Naive thymus-derived CD4-positive, alpha-beta T cell (primary cell): ENCODE results near the gene CHRNA1. TPM values are rescaled to one million over a fixed set of nuclear protein-coding genes. Genes with fewer than 3 reads are reported as not detected.
A peak's percentile ranks its signal among the peaks of the same experiment; 100 is the strongest.

ENCODE experiments used
- ATAC-seq: fragments of 150-1000 bp; cut with Tn5 transposase; 2 replicates; pipeline ENCODE4 v1.10.0; 2021; ENCODE audit warnings: mild to moderate bottlenecking, moderate library complexity
- CTCF ChIA-PET: fragments of 350-600 bp; sonication (Branson Sonifier 250); formaldehyde crosslinking; loops from one replicate; lab custom pipeline; 2021; ENCODE audit warnings: antibody characterized with exemption; lab: Charles Lee
- POLR2A ChIA-PET: fragments of 350-600 bp; sonication (Branson Sonifier 250); formaldehyde crosslinking; loops from one replicate; lab custom pipeline; 2021; ENCODE audit warnings: antibody characterized with exemption, inconsistent platforms; lab: Charles Lee
- DNase-seq, 9 donors: peaks; one replicate each; pipeline versions ENCODE4 v3.0.0 to v3.0.0-alpha.2; 2020 to 2022; ENCODE audit warnings: mixed read lengths in 1 of 9
- H3K27ac ChIP-seq: one replicate; pipeline ENCODE4 v1.7.0; 2013; ENCODE audit warnings: mild to moderate bottlenecking, low read depth, low read length, moderate library complexity
- H3K27me3 ChIP-seq, 2 donors: one replicate each; pipeline ENCODE4 v1.7.0; 2013; ENCODE audit warnings: low read length in 2 of 2, mild to moderate bottlenecking in 2 of 2, moderate library complexity in 2 of 2; ENCODE audit not compliant: control insufficient read depth in 2 of 2, insufficient read depth in 2 of 2
- H3K36me3 ChIP-seq, 3 experiments: 1 replicate in 2 of 3; 2 replicates in 1 of 3; pipeline ENCODE4 v1.7.0; 2013; ENCODE audit warnings: low read length in 3 of 3, mild to moderate bottlenecking in 3 of 3, moderate library complexity in 1 of 3; ENCODE audit not compliant: insufficient read depth in 3 of 3, control insufficient read depth in 2 of 3
- H3K4me1 ChIP-seq, 2 donors: one replicate each; pipeline ENCODE4 v1.7.0; 2013; ENCODE audit warnings: low read length in 2 of 2, mild to moderate bottlenecking in 2 of 2, moderate library complexity in 1 of 2; ENCODE audit not compliant: control insufficient read depth in 2 of 2, insufficient read depth in 2 of 2
- H3K4me3 ChIP-seq: 2 replicates; pipeline ENCODE4 v1.7.0; 2013; ENCODE audit warnings: mild to moderate bottlenecking, low read length
- H3K9me3 ChIP-seq, 3 experiments: 1 replicate in 2 of 3; 2 replicates in 1 of 3; pipeline ENCODE4 v1.7.0; 2013; ENCODE audit warnings: low read length in 3 of 3; ENCODE audit not compliant: control insufficient read depth in 2 of 3
- H3K27ac Mint-ChIP-seq, 9 donors: one replicate each; pipeline ENCODE4 v1.8.0; 2020 to 2022; ENCODE audit warnings: mixed read lengths in 9 of 9, mild to moderate bottlenecking in 8 of 9, moderate library complexity in 5 of 9, inconsistent platforms in 2 of 9
- H3K27me3 Mint-ChIP-seq, 5 donors: one replicate each; pipeline ENCODE4 v1.8.0; 2021 to 2022; ENCODE audit warnings: mixed read lengths in 5 of 5, mild to moderate bottlenecking in 1 of 5
- H3K36me3 Mint-ChIP-seq, 5 donors: one replicate each; pipeline ENCODE4 v1.8.0; 2020 to 2022; ENCODE audit warnings: mixed read lengths in 5 of 5, mild to moderate bottlenecking in 3 of 5, inconsistent platforms in 1 of 5
- H3K4me1 Mint-ChIP-seq, 7 donors: one replicate each; pipeline ENCODE4 v1.8.0; 2020 to 2022; ENCODE audit warnings: mixed read lengths in 7 of 7, mild to moderate bottlenecking in 3 of 7, inconsistent platforms in 1 of 7
- H3K4me3 Mint-ChIP-seq, 10 donors: one replicate each; pipeline ENCODE4 v1.8.0; 2020 to 2022; ENCODE audit warnings: mild to moderate bottlenecking in 10 of 10, mixed read lengths in 10 of 10, moderate library complexity in 6 of 10, inconsistent platforms in 2 of 10
- H3K9me3 Mint-ChIP-seq, 11 donors: one replicate each; pipeline ENCODE4 v1.8.0; 2020 to 2022; ENCODE audit warnings: mixed read lengths in 11 of 11, mild to moderate bottlenecking in 4 of 11, inconsistent platforms in 1 of 11, moderate library complexity in 1 of 11
- intact Hi-C, 2 donors: fragments of 100-400 bp; cut with micrococcal nuclease; formaldehyde crosslinking; loops; one replicate each; pipeline ENCODE4 v1.15.1; 2023
- polyA plus RNA-seq, 2 donors: library from polyadenylated mRNA; unstranded; fragments of 300-500 nt; fragmentation: Illumina TruSeq; gene quantifications; one replicate each; pipeline ENCODE4 v1.2.3, GENCODE V29; 2021
- total RNA-seq, 6 experiments: library from RNA in 5 of 6; stranded (reverse) in 5 of 6; gene quantifications; 1 replicate in 5 of 6; 2 replicates in 1 of 6; pipeline ENCODE4 v1.2.3 and lab custom pipeline; 2021 to 2026

The CHRNA1 gene
- total and polyA plus RNA-seq, 7 experiments from 2014 or later = not detected

GRCh38 chr2:174749793-174750192 lies 14.5 kb downstream of the CHRNA1 start:
- H3K27me3 ChIP-seq = no peaks in the 10 kb centered on the region
- Mint-ChIP-seq H3K27me3 (peaks cover 0 to 28% (median 0%) of the 10 kb centered on the region in 5 donors), H3K27ac (peak overlapping the region in 5 of 9 donors; percentile 16 to 59 (median 42)), H3K9me3 (no peaks in the 10 kb centered on the region), H3K4me1 (peaks cover 7 to 31% (median 16%) of the 10 kb centered on the region in 7 donors), H3K36me3 (no peaks in the 10 kb centered on the region), H3K4me3 (no peak overlapping the region)
- intact Hi-C loops = loop anchor here (1.0 to 5.0 kb wide), 11 partner anchors 29 to 418 kb away; partner anchors contain the start of genes ATF2 (in 1 of the 2) and CHN1 (in 1 of the 2)
- POLR2A ChIA-PET = interaction anchor here (1.2 kb wide), 1 partner anchor 19 kb away, joined by 3 read pairs; no protein-coding TSS in a partner anchor
- ATAC-seq (no peak), DNase-seq (no peak)
- no peaks in the 10 kb centered on the region for H3K9me3 ChIP-seq
- CTCF ChIA-PET = interaction anchor here (0.6 to 3.5 kb wide), 21 partner anchors 9 to 256 kb away, joined by 3 to 49 read pairs (median 5); no protein-coding TSS in a partner anchor
- no peaks in the 10 kb centered on the region for H3K36me3 ChIP-seq
- no peak overlapping the region for H3K27ac ChIP-seq
- H3K4me1 ChIP-seq = peaks cover 8 to 49% of the 10 kb centered on the region in 2 donors
- H3K4me3 ChIP-seq = no peak overlapping the region

GRCh38 chr2:174748948-174749347 lies 15.3 kb downstream of the CHRNA1 start:
- Histone ChIP-seq H3K27me3 (no peaks in the 10 kb centered on the region), H3K4me3 (no peak overlapping the region), H3K9me3 (no peaks in the 10 kb centered on the region), H3K36me3 (no peaks in the 10 kb centered on the region), H3K27ac (no peak overlapping the region), H3K4me1 (peaks cover 8 to 47% of the 10 kb centered on the region in 2 donors)
- H3K9me3 Mint-ChIP-seq = no peaks in the 10 kb centered on the region
- H3K36me3 Mint-ChIP-seq = no peaks in the 10 kb centered on the region
- peak; percentile 83 for ATAC-seq
- ChIA-PET CTCF (interaction anchor here (0.6 to 3.5 kb wide), 28 partner anchors 8 to 259 kb away, joined by 3 to 49 read pairs (median 4); no protein-coding TSS in a partner anchor), POLR2A (interaction anchor here (0.9 to 1.7 kb wide), 3 partner anchors 18 to 262 kb away, joined by 3 to 4 read pairs (median 3); no protein-coding TSS in a partner anchor)
- peaks cover 7 to 31% (median 16%) of the 10 kb centered on the region in 7 donors for H3K4me1 Mint-ChIP-seq
- peaks cover 0 to 28% (median 0%) of the 10 kb centered on the region in 5 donors for H3K27me3 Mint-ChIP-seq
- intact Hi-C loops = loop anchor here (1.0 to 5.0 kb wide), 8 partner anchors 29 to 258 kb away; partner anchors contain the start of gene CHN1 (in 1 of the 2)
- DNase-seq = peak; percentile 42 to 80 (median 67)
- H3K27ac Mint-ChIP-seq = peak overlapping the region in 4 of 9 donors; percentile 25 to 64 (median 44)
- H3K4me3 Mint-ChIP-seq = no peak overlapping the region

GRCh38 chr2:174745142-174745541 lies 19.1 kb downstream of the CHRNA1 start:
- DNase-seq (no peak), ATAC-seq (no peak)
- Histone ChIP-seq H3K36me3 (no peaks in the 10 kb centered on the region), H3K27ac (no peak overlapping the region), H3K4me1 (peaks cover 0 to 9% of the 10 kb centered on the region in 2 donors), H3K4me3 (no peak overlapping the region), H3K9me3 (no peaks in the 10 kb centered on the region), H3K27me3 (no peaks in the 10 kb centered on the region)
- Mint-ChIP-seq H3K27me3 (peaks cover 0 to 28% (median 0%) of the 10 kb centered on the region in 5 donors), H3K27ac (no peak overlapping the region), H3K4me1 (peaks cover 0 to 8% (median 5%) of the 10 kb centered on the region in 7 donors), H3K36me3 (no peaks in the 10 kb centered on the region), H3K4me3 (no peak overlapping the region), H3K9me3 (no peaks in the 10 kb centered on the region)
- POLR2A ChIA-PET = no interaction called here
- CTCF ChIA-PET = no interaction called here
- intact Hi-C loops = loop anchor here in 1 of 2 donors (5.0 kb wide), 1 partner anchor 262 kb away; the partner anchor contains the start of gene CHN1

GRCh38 chr2:174744111-174744510 lies 20.2 kb downstream of the CHRNA1 start:
- intact Hi-C loops = no loop called here
- Mint-ChIP-seq H3K9me3 (no peaks in the 10 kb centered on the region), H3K4me3 (no peak overlapping the region), H3K36me3 (no peaks in the 10 kb centered on the region), H3K27ac (no peak overlapping the region), H3K27me3 (peaks cover 0 to 27% (median 0%) of the 10 kb centered on the region in 5 donors), H3K4me1 (peaks cover 0 to 5% (median 2%) of the 10 kb centered on the region in 7 donors)
- POLR2A ChIA-PET = no interaction called here
- Histone ChIP-seq H3K36me3 (no peaks in the 10 kb centered on the region), H3K4me3 (no peak overlapping the region), H3K27ac (no peak overlapping the region), H3K27me3 (no peaks in the 10 kb centered on the region), H3K9me3 (no peaks in the 10 kb centered on the region), H3K4me1 (peaks cover 0 to 3% of the 10 kb centered on the region in 2 donors)
- ATAC-seq (no peak), DNase-seq (no peak)
- CTCF ChIA-PET = interaction anchor here (1.0 kb wide), 1 partner anchor 15 kb away, joined by 4 read pairs; no protein-coding TSS in a partner anchor

DNA sequence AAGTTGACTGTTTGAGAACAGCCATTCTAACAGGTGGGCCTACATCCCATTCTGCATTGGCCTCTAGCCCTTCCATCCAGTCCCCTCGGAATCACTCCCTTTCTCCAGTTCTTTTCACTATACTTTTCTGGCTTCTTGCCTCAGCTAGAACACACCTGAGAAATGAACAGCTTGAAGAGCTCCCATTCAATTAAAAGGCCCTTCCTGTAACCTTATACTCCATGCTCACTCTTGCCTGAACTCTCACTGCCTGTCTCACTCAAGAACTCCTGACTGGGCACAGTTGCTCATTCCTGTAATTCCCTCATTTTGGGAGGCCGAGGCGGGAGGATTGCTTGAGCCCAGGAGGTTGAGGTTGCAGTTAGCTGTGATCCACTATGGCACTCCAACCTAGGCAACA lies 23.6 kb downstream of the CHRNA1 start:
- Mint-ChIP-seq H3K27ac (no peak overlapping the region), H3K27me3 (peaks cover 0 to 25% (median 0%) of the 10 kb centered on the region in 5 donors), H3K4me1 (peaks cover 0 to 4% (median 0%) of the 10 kb centered on the region in 7 donors), H3K9me3 (no peaks in the 10 kb centered on the region), H3K4me3 (no peak overlapping the region), H3K36me3 (no peaks in the 10 kb centered on the region)
- intact Hi-C loops = no loop called here
- H3K9me3 ChIP-seq = no peaks in the 10 kb centered on the region
- no peaks in the 10 kb centered on the region for H3K27me3 ChIP-seq
- no peak overlapping the region for H3K4me3 ChIP-seq
- H3K4me1 ChIP-seq = no peaks in the 10 kb centered on the region
- ChIA-PET CTCF (interaction anchor here (0.6 to 1.3 kb wide), 2 partner anchors 9 to 392 kb away, joined by 3 to 4 read pairs; no protein-coding TSS in a partner anchor), POLR2A (no interaction called here)
- no peak for ATAC-seq
- no peaks in the 10 kb centered on the region for H3K36me3 ChIP-seq
- no peak for DNase-seq
- no peak overlapping the region for H3K27ac ChIP-seq

DNA sequence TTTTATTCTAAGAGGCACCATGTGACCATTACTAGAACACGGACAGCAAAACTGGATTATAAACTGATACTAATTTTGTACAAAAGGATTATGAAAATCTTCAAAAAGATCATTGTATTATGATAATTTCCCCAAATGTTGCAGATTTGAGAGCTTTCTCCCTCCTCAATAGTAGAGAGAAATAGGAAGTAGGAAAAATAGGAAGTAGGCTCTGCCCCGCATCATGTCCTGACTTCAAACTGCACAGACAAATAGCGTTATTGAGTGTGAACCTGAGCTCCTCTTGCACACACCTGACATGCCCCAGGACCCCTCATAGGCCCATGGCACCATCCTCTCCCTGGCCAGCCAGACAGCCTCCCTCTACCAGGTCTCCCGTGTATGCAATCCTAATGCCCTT lies 25.4 kb downstream of the CHRNA1 start:
- no peak for ATAC-seq
- Mint-ChIP-seq H3K36me3 (no peaks in the 10 kb centered on the region), H3K4me3 (no peak overlapping the region), H3K27me3 (peaks cover 0 to 37% (median 0%) of the 10 kb centered on the region in 5 donors), H3K27ac (no peak overlapping the region), H3K4me1 (peaks cover 0 to 4% (median 0%) of the 10 kb centered on the region in 7 donors), H3K9me3 (no peaks in the 10 kb centered on the region)
- CTCF ChIA-PET = interaction anchor here (1.2 to 2.7 kb wide), 2 partner anchors 10 to 21 kb away, joined by 5 to 9 read pairs; no protein-coding TSS in a partner anchor
- no peak for DNase-seq
- Histone ChIP-seq H3K27me3 (no peaks in the 10 kb centered on the region), H3K4me1 (no peaks in the 10 kb centered on the region), H3K9me3 (no peaks in the 10 kb centered on the region), H3K4me3 (no peak overlapping the region), H3K36me3 (no peaks in the 10 kb centered on the region), H3K27ac (no peak overlapping the region)
- POLR2A ChIA-PET = no interaction called here
- intact Hi-C loops = no loop called here
